Mucosa of descending colon (tissue), 3 donors: ENCODE measurements around the gene ACTR8. TPM values are rescaled to one million over a fixed set of nuclear protein-coding genes. Genes with fewer than 3 reads are reported as not detected.
A peak's percentile ranks its signal among the peaks of the same experiment; 100 is the strongest.

Source experiments
- ATAC-seq: fragments of 200-7000 bp; cut with Tn5 transposase; one replicate; pipeline ENCODE4 v1.9.1; 2020; ENCODE audit warnings: mild to moderate bottlenecking, moderate library complexity
- DNase-seq, 3 donors: peaks; one replicate each; pipeline ENCODE4 v3.0.0-alpha.2; 2020
- H3K36me3 ChIP-seq: fragments of 200-600 bp; one replicate; pipeline ENCODE4 v1.8.0; 2021; ENCODE audit warnings: low read depth, mild to moderate bottlenecking
- H3K4me1 ChIP-seq: fragments of 200-600 bp; one replicate; pipeline ENCODE4 v1.8.0; 2021; ENCODE audit warnings: low read depth, mild to moderate bottlenecking
- H3K4me3 ChIP-seq: fragments of 200-600 bp; one replicate; pipeline ENCODE4 v1.8.0; 2021; ENCODE audit warnings: mild to moderate bottlenecking
- H3K9me3 ChIP-seq: fragments of 200-600 bp; one replicate; pipeline ENCODE4 v1.8.0; 2021; ENCODE audit warnings: mild to moderate bottlenecking
- intact Hi-C, 2 donors: fragments of 100-400 bp; cut with DNase I in 1 of 2; cut with micrococcal nuclease in 1 of 2; formaldehyde crosslinking; loops; one replicate each; pipeline versions ENCODE4 v1.11.0 to v1.11.1; 2022; cut with DNase I, micrococcal nuclease
- total RNA-seq, 3 donors: library from RNA; stranded (reverse); fragmentation: NEBNext Ultra II Directional in 2 of 3; extraction: Animal tissue kit (Norgen Biotek cat#: 25700) in 2 of 3; gene quantifications; one replicate each; pipeline versions ENCODE4 v1.2.1 to v1.2.4, GENCODE V29; 2021 to 2023
- TF ChIP-seq, protein P1 (sequence below): fragments of 200-600 bp; IDR thresholded peaks from one replicate; pipeline ENCODE4 v1.8.0; 2022; ENCODE audit warnings: antibody characterized with exemption, mild to moderate bottlenecking
- donor health status: DM: no; HTN: no; CAD: no; lungs with moderate emphysema.
- donor health status: DM: no; HTN: no; CAD: no.
- donor health status: DM: no; HTN: yes; CAD: no.

ACTR8 gene
- total RNA-seq, 3 donors from 2014 or later = 29.1 to 36.0 (median 34.1) TPM

DNA sequence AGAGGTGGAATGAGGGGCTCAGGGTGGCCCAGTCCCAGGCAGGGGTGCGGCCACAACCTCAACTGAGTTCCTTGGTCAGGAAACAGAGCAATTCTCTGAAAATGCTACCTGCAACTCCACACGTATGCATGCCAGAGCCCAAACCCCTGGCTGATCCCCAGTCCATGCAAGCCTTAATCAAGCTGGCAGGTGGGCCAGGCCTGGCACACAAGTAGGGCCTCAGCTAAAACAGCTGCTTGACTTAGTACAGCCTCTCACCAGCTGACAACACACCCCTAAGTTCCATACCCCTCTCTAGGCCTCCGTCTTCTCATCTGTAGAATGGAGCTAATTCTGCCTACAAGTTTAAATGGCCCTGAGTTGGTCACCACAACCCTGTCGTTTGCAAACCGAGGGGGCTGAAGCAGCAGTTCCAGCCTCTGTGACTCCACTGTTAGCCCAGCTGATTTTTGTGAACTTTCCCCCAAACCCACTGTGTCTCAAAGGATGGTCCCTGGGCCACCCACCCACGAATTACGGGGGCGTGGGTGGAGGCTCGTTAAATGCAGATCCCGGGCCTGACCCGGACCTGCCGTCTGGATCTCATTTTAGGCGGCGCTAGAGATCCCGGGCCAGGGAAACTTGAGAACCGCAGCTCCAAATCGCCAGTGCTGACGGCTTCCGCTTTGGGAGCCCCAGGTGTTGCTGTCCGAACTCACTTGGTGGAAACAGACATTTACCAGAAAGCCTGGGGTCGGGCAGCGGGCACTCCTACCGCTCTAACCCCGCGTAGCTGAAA is 36.7 kb downstream of the ACTR8 start:
- Histone ChIP-seq H3K36me3 (no peaks in the 10 kb centered on the region), H3K4me1 (peaks cover 30% of the 10 kb centered on the region), H3K9me3 (no peaks in the 10 kb centered on the region), H3K4me3 (peak overlapping the region; percentile 56)
- TF ChIP-seq, protein P1, sequence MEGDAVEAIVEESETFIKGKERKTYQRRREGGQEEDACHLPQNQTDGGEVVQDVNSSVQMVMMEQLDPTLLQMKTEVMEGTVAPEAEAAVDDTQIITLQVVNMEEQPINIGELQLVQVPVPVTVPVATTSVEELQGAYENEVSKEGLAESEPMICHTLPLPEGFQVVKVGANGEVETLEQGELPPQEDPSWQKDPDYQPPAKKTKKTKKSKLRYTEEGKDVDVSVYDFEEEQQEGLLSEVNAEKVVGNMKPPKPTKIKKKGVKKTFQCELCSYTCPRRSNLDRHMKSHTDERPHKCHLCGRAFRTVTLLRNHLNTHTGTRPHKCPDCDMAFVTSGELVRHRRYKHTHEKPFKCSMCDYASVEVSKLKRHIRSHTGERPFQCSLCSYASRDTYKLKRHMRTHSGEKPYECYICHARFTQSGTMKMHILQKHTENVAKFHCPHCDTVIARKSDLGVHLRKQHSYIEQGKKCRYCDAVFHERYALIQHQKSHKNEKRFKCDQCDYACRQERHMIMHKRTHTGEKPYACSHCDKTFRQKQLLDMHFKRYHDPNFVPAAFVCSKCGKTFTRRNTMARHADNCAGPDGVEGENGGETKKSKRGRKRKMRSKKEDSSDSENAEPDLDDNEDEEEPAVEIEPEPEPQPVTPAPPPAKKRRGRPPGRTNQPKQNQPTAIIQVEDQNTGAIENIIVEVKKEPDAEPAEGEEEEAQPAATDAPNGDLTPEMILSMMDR = no peak
- ATAC-seq = peak; percentile 36
- DNase-seq = peak in 2 of 3 donors; percentile 68 to 73
- intact Hi-C loops = no loop called here

DNA sequence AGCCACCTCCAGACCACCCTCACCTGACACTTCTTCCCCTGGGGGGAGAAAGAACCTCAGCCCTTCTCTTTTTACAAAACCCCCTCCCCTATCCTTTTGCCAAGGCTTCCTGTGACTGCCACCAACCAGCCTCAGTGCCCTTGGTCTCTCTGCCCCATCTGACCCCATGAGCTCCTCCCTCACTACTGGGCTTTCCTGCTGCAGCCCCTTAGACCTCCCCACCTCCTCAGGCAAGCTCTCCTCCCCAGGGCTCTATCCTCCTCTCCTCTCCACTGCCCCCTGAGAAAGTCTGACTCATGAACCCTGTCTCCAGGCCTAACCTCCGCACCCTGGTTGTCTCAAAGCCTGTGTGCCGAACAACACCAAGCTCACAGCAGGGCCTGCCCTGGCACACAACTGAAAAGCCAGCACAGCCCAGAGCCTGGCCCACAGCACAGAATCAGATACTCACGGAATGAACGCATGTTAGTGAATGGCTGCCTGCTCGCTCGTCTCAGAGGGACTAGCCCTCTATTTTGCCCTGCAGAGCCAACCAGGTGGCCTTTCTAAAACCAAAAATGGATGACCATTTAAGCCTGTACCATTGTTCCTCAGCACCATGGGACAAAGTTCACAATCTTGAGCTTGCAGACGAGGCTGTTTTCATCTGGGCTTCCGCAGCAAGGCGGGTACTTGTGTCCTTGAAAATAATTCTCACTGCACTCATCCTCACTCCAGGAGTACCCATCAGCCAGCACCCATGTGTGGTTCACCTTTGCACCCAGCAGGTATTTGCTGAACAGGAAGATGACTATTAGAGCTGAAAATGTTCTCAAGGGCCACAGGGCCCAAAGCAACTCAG is 37.5 kb downstream of the ACTR8 start:
- ATAC-seq = peak; percentile 34
- Histone ChIP-seq H3K4me3 (no peak overlapping the region), H3K9me3 (no peaks in the 10 kb centered on the region), H3K4me1 (peaks cover 30% of the 10 kb centered on the region), H3K36me3 (no peaks in the 10 kb centered on the region)
- DNase-seq = peak in 2 of 3 donors; percentile 54 to 58
- TF ChIP-seq, protein P1 = no peak
- intact Hi-C loops = no loop called here

DNA sequence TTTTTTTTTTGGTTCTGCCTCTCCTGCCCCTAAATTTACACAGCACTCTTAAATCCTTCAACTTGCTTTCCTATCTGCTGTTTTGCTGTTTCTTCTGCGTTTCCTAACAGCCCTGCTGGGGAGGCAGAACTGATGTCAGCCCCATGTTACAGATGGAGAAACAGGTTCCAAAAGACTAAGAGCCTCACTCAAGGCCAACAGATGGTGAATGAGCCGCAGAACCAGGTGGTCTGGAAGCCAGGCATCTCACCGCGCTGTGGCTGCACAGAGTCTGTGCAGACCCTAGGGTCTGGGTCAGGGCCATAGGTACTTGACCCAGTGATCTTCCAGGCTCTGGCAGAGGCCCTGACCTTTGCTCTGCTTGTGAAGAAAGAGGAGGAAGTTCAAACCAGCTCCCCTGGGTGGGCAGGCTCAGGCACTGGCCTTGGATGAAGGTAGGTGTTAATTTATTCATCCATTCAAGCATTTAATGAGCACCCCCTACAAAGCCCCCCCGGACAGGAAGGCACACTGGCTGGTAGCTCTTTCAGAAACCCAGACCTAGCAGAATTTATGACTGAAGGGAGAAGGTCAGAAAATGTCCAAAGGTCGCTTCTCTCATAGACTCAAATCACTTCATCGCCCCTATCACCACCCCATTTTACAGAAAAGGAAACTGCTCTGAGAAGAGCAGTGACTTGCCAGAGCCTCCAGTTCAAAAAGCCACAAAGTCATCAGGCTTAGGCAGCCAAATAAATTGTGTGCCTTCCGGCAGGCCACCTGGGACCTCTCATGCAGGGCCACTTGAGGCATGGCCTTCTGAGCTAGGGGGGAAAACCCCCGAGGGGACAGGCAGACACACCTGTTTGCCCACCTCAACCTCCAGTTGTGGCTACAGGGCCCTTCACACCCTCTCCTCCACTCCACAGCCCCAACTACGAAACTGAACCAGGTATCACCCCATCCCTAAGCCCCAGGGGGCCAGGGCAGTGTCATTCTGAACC is 38.5 kb downstream of the ACTR8 start:
- Histone ChIP-seq H3K9me3 (no peaks in the 10 kb centered on the region), H3K4me3 (no peak overlapping the region), H3K36me3 (no peaks in the 10 kb centered on the region), H3K4me1 (peaks cover 30% of the 10 kb centered on the region)
- DNase-seq (peak in 2 of 3 donors; percentile 35 to 53), ATAC-seq (no peak)
- intact Hi-C loops = no loop called here
- TF ChIP-seq, protein P1 = no peak

GRCh38 chr3:53842436-53843194 is 39.3 kb downstream of the ACTR8 start:
- intact Hi-C loops = no loop called here
- no peaks in the 10 kb centered on the region for H3K36me3 ChIP-seq
- ATAC-seq (peak; percentile 65), DNase-seq (peak; percentile 79 to 81 (median 80))
- peaks cover 30% of the 10 kb centered on the region for H3K4me1 ChIP-seq
- no peak overlapping the region for H3K4me3 ChIP-seq
- no peaks in the 10 kb centered on the region for H3K9me3 ChIP-seq
- TF ChIP-seq, protein P1 = no peak
